Panc1 (cell line): Measurements from ENCODE around the gene CACNA1D. TPM values are rescaled to one million over a fixed set of nuclear protein-coding genes. Genes with fewer than 3 reads are reported as not detected.

Source experiments
- ATAC-seq: fragments of 200-7000 bp; cut with Tn5 transposase; 2 replicates; pipeline ENCODE4 v1.9.1; 2020; ENCODE audit warnings: mild to moderate bottlenecking, moderate library complexity
- BruUV-seq: library from RNA; stranded (reverse); fragments of 400-500 nt; replicated peaks from 2 replicates; lab custom pipeline; 2021; lab: Mats Ljungman, UMichigan
- CTCF ChIA-PET: fragments of 300-600 bp; sonication (Branson Sonifier 250); formaldehyde crosslinking; loops from one replicate; lab custom pipeline; 2022; ENCODE audit warnings: antibody characterized with exemption; lab: Charles Lee
- POLR2A ChIA-PET: fragments of 300-600 bp; sonication (Branson Sonifier 250); formaldehyde crosslinking; loops from one replicate; lab custom pipeline; 2022; ENCODE audit warnings: antibody characterized with exemption; lab: Charles Lee
- DNase-seq: peaks from one replicate; pipeline ENCODE4 v3.0.0-alpha.2; 2010; ENCODE audit warnings: low read depth, low spot score
- H3K27ac ChIP-seq: 2 replicates; pipeline ENCODE4 v1.5.1; 2011; ENCODE audit warnings: mild to moderate bottlenecking, low read length, inconsistent platforms
- H3K27me3 ChIP-seq: fragments of 200-500 bp; sonication (Bioruptor generic); 2 replicates; pipeline ENCODE4 v1.6.0; 2014; ENCODE audit warnings: low read length, inconsistent platforms; ENCODE audit not compliant: control insufficient read depth, insufficient read depth
- H3K36me3 ChIP-seq: fragments of 200-500 bp; sonication (Bioruptor generic); 2 replicates; pipeline ENCODE4 v1.5.1; 2014; ENCODE audit warnings: inconsistent platforms, mild to moderate bottlenecking, low read length, moderate library complexity; ENCODE audit not compliant: control insufficient read depth, insufficient read depth
- H3K4me1 ChIP-seq: 2 replicates; pipeline ENCODE4 v1.5.1; 2011; ENCODE audit warnings: inconsistent platforms, mild to moderate bottlenecking, low read length, moderate library complexity; ENCODE audit not compliant: control insufficient read depth, insufficient read depth
- H3K4me3 ChIP-seq, 2 experiments: 2 replicates each; pipeline ENCODE4 v1.5.1; 2011 to 2012; ENCODE audit warnings: low read depth in 2 of 2, low read length in 2 of 2, mild to moderate bottlenecking in 2 of 2, inconsistent platforms in 1 of 2, moderate library complexity in 1 of 2
- H3K9me3 ChIP-seq: fragments of 200-500 bp; sonication (Bioruptor generic); 2 replicates; pipeline ENCODE4 v1.5.1; 2014; ENCODE audit warnings: low read depth, mild to moderate bottlenecking, inconsistent platforms, low read length, moderate library complexity; ENCODE audit not compliant: control insufficient read depth, insufficient read depth
- CTCF ChIP-seq: fragments of 450-650 bp; IDR thresholded peaks from 2 replicates; pipeline ENCODE4 v1.5.1; 2017; ENCODE audit warnings: mild to moderate bottlenecking
- POLR2AphosphoS5 ChIP-seq: IDR thresholded peaks from 2 replicates; pipeline ENCODE4 v1.6.1; 2012; ENCODE audit warnings: mild to moderate bottlenecking, low read depth, low read length, moderate library complexity
- REST ChIP-seq, 2 experiments: IDR thresholded peaks; 2 replicates each; pipeline ENCODE4 v1.6.1; 2011 to 2012; ENCODE audit warnings: low read depth in 2 of 2, control low read depth in 1 of 2, low read length in 1 of 2, mild to moderate bottlenecking in 1 of 2, moderate library complexity in 1 of 2; ENCODE audit not compliant: insufficient read depth in 1 of 2
- SIN3A ChIP-seq: IDR thresholded peaks from 2 replicates; pipeline ENCODE4 v1.6.1; 2012; ENCODE audit warnings: low read depth, mild to moderate bottlenecking, low read length, moderate library complexity, borderline replicate concordance; ENCODE audit not compliant: insufficient read depth
- TCF7L2 ChIP-seq: IDR thresholded peaks from 2 replicates; pipeline ENCODE4 v1.6.1; 2011; ENCODE audit warnings: mild to moderate bottlenecking, low read depth, low read length, inconsistent platforms
- in situ Hi-C: cut with HindIII; loops from 2 replicates; pipeline ENCODE4 v1.10.0; 2016; ENCODE audit warnings: low sequenced_read_pairs, low pct_unique_long_range_greater_than_20kb
- intact Hi-C: fragments of 100-400 bp; cut with micrococcal nuclease; formaldehyde crosslinking; loops from one replicate; pipeline ENCODE4 v1.10.0; 2022; ENCODE audit not compliant: unreplicated experiment
- total RNA-seq: library from RNA; stranded (reverse); gene quantifications from one replicate; pipeline ENCODE4 v1.2.1, GENCODE V29; 2021; ENCODE audit not compliant: unreplicated experiment

Gene CACNA1D
- total RNA-seq, 1 experiment from 2014 or later, result 23.0 TPM

GRCh38 chr3:53846851-53847155 is 352.4 kb downstream of the CACNA1D start:
- no peak for DNase-seq
- H3K27me3 ChIP-seq, result no peaks in the 10 kb centered on the region
- H3K4me1 ChIP-seq, result peaks cover 43% of the 10 kb centered on the region
- BruUV-seq, result no TSS peak
- TF ChIP-seq CTCF (no peak), REST (IDR thresholded peaks at IDR 0.05; ENCODE audit: insufficient read depth in 1 of 2, low read depth in 2 of 2, low read length in 1 of 2) (no peak), TCF7L2 (no peak), SIN3A (no peak), POLR2AphosphoS5 (no peak)
- no peaks in the 10 kb centered on the region for H3K9me3 ChIP-seq
- ChIA-PET POLR2A (no interaction called here), CTCF (no interaction called here)
- H3K4me3 ChIP-seq, result peak overlapping the region; percentile 60 to 73
- H3K36me3 ChIP-seq, result no peaks in the 10 kb centered on the region
- in situ Hi-C loops, result no loop called here
- H3K27ac ChIP-seq, result peak overlapping the region; percentile 87
- no peak for ATAC-seq
- intact Hi-C loops, result no loop called here

- TF ChIP-seq SIN3A (no peak), CTCF (no peak), POLR2AphosphoS5 (no peak), TCF7L2 (no peak), REST (IDR thresholded peaks at IDR 0.05; ENCODE audit: insufficient read depth in 1 of 2, low read depth in 2 of 2, low read length in 1 of 2) (no peak)
- Histone ChIP-seq H3K4me3 (no peak overlapping the region), H3K36me3 (no peaks in the 10 kb centered on the region), H3K27ac (no peak overlapping the region), H3K27me3 (no peaks in the 10 kb centered on the region), H3K4me1 (peaks cover 14% of the 10 kb centered on the region), H3K9me3 (no peaks in the 10 kb centered on the region)
- ChIA-PET CTCF (no interaction called here), POLR2A (no interaction called here)
- BruUV-seq, result no TSS peak
- ATAC-seq (no peak), DNase-seq (no peak)
- in situ Hi-C loops, result no loop called here
- intact Hi-C loops, result no loop called here
Measured at GRCh38 chr3:53849916-53850315, 355.5 kb downstream of the CACNA1D start.
